ENCODE measurements around the gene ATP6V1A. TPM values are rescaled to one million over a fixed set of nuclear protein-coding genes. Genes with fewer than 3 reads are reported as not detected.

ATP6V1A gene
- total and polyA plus RNA-seq, 2 donors (not counting 1 experiment from before 2014, with no cell fraction given): 7.6 to 44.3 TPM

DNA sequence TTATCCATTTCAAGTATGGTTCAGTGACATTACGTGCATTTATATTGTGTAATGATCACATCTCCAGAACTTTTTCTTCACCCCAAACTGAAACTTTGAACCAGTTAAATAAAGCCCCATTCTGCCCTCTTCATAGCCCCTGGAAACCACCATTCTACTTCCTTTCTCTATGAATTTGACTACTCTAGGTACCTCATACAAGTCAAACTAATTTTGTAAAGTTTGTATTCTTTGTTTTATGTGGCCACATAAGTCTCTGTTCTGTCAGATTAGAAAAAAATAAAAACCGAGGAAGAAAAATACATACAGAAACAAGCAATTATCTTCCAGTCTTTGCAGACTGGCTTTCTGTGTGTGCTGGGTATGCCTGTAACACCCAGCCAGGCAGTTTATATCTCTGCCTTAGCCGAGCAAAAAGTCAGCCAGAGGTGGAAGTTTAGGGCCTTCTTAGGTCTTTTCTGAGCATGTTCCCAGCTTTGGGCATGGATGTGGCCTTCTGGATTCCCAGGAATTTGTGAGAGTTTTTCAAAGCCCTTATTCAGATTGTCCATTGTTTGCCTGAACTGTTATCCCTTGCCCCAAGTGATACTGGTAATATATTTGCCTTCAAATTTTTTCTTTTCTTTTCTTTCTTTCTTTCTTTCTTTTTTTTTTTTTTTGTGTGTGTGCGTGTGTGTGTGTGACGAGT is 85.8 kb downstream of the ATP6V1A start:
- POLR2A ChIA-PET: no interaction called here
- intact Hi-C loops (cut with micrococcal nuclease): loop anchor here (5.0 to 10.0 kb wide), 2 partner anchors 460 to 1312 kb away; partner anchors contain the start of genes TIGIT and ZBTB20
- H3K4me2 ChIP-seq (replicated peaks; ENCODE audit: low read depth, low read length, poor library complexity, severe bottlenecking): peak overlapping the region; percentile 30
- TF ChIP-seq, protein P1, sequence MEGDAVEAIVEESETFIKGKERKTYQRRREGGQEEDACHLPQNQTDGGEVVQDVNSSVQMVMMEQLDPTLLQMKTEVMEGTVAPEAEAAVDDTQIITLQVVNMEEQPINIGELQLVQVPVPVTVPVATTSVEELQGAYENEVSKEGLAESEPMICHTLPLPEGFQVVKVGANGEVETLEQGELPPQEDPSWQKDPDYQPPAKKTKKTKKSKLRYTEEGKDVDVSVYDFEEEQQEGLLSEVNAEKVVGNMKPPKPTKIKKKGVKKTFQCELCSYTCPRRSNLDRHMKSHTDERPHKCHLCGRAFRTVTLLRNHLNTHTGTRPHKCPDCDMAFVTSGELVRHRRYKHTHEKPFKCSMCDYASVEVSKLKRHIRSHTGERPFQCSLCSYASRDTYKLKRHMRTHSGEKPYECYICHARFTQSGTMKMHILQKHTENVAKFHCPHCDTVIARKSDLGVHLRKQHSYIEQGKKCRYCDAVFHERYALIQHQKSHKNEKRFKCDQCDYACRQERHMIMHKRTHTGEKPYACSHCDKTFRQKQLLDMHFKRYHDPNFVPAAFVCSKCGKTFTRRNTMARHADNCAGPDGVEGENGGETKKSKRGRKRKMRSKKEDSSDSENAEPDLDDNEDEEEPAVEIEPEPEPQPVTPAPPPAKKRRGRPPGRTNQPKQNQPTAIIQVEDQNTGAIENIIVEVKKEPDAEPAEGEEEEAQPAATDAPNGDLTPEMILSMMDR (IDR thresholded peaks at IDR 0.05): no peak
- no peak for TF ChIP-seq EZH2 (IDR thresholded peaks at IDR 0.05; ENCODE audit: borderline replicate concordance, insufficient read depth, low read depth, low read length, poor library complexity, severe bottlenecking)
- CTCF ChIA-PET: interaction anchor here (1.5 kb wide), 1 partner anchor 12 kb away, joined by 3 read pairs; no protein-coding TSS in a partner anchor
- H3K9me3 ChIP-seq (ENCODE audit: control extremely low read depth in 1 of 3, control insufficient read depth in 2 of 3, insufficient read depth in 1 of 3, low read length in 2 of 3): peaks cover 0 to 18% (median 9%) of the 10 kb centered on the region in 3 donors
- no peaks in the 10 kb centered on the region for H3K79me2 ChIP-seq (ENCODE audit: control insufficient read depth, insufficient read depth, low read length)
- no peak for ATAC-seq (ENCODE audit: low read depth)
- Mint-ChIP-seq H3K9me3 (ENCODE audit: insufficient read depth) (no peaks in the 10 kb centered on the region), H3K27ac (peak overlapping the region; percentile 56), H3K27me3 (no peaks in the 10 kb centered on the region), H3K4me3 (peak overlapping the region; percentile 20), H3K4me1 (peaks cover 61% of the 10 kb centered on the region)
- peak; percentile 23 for DNase-seq
- H3K4me1 ChIP-seq (ENCODE audit: control insufficient read depth in 2 of 2, insufficient read depth in 2 of 2, low read length in 2 of 2): peaks cover 49 to 50% of the 10 kb centered on the region in 2 donors
- peak overlapping the region; percentile 49 for H2AFZ ChIP-seq (ENCODE audit: insufficient read depth, low read depth, low read length, poor library complexity, severe bottlenecking)
- H3K9ac ChIP-seq (ENCODE audit: low read length): peak overlapping the region; percentile 2
- peak overlapping the region in 1 of 5 experiments; percentile 3 for H3K4me3 ChIP-seq (ENCODE audit: control extremely low read depth in 1 of 5, extremely low read depth in 1 of 5, insufficient read depth in 1 of 5, low read depth in 2 of 5, low read length in 4 of 5)
- no peaks in the 10 kb centered on the region for H4K20me1 ChIP-seq (ENCODE audit: control insufficient read depth, insufficient read depth, low read length, poor library complexity, severe bottlenecking)
- no peaks in the 10 kb centered on the region for H3K27me3 ChIP-seq (replicated peaks in 1 of 4; ENCODE audit: control extremely low read depth in 1 of 4, control insufficient read depth in 3 of 4, insufficient read depth in 4 of 4, low read length in 3 of 4)
- no peaks in the 10 kb centered on the region for H3K36me3 ChIP-seq (replicated peaks in 1 of 2; ENCODE audit: control extremely low read depth in 1 of 2, control insufficient read depth in 1 of 2, extremely low read depth in 1 of 2, insufficient read depth in 2 of 2, low read length in 1 of 2)
- 91% methylated on average over 1 of the region's 5 CpGs for WGBS (ENCODE audit: insufficient coverage)
- H3K27ac ChIP-seq (ENCODE audit: low read length in 2 of 2): peak overlapping the region; percentile 43 to 59

DNA sequence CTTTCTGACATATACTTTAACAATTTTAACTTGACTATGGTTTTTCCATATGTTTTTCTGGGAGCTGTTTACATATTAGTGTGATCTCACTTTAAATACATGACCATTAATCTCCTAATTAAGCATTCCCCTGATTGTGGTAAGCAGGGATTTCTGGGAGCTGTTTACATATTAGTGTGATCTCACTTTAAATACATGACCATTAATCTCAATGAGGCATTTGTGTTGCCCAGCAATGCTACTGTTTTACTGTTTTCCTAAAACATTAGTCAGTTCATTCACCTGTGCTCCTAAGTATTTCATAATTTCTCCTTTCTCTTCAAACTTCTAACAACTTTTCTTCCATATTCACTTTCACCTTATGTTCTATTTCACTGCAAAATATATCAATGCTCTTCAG is 88.1 kb downstream of the ATP6V1A start:
- H3K27ac ChIP-seq (ENCODE audit: low read length in 2 of 2): no peak overlapping the region
- H3K9ac ChIP-seq (ENCODE audit: low read length): no peak overlapping the region
- no peaks in the 10 kb centered on the region for H3K27me3 ChIP-seq (replicated peaks in 1 of 4; ENCODE audit: control extremely low read depth in 1 of 4, control insufficient read depth in 3 of 4, insufficient read depth in 4 of 4, low read length in 3 of 4)
- ATAC-seq (ENCODE audit: low read depth): no peak
- H2AFZ ChIP-seq (ENCODE audit: insufficient read depth, low read depth, low read length, poor library complexity, severe bottlenecking): peak overlapping the region; percentile 11
- H3K4me3 Mint-ChIP-seq: no peak overlapping the region
- no peaks in the 10 kb centered on the region for H3K9me3 Mint-ChIP-seq (ENCODE audit: insufficient read depth)
- H3K4me1 Mint-ChIP-seq: peaks cover 53% of the 10 kb centered on the region
- no peak overlapping the region for H3K4me2 ChIP-seq (replicated peaks; ENCODE audit: low read depth, low read length, poor library complexity, severe bottlenecking)
- CTCF ChIA-PET: interaction anchor here (0.7 to 1.5 kb wide), 12 partner anchors 9 to 876 kb away, joined by 3 to 8 read pairs (median 3); partner anchors contain the start of gene ATP6V1A
- no peaks in the 10 kb centered on the region for H4K20me1 ChIP-seq (ENCODE audit: control insufficient read depth, insufficient read depth, low read length, poor library complexity, severe bottlenecking)
- no peaks in the 10 kb centered on the region for H3K79me2 ChIP-seq (ENCODE audit: control insufficient read depth, insufficient read depth, low read length)
- intact Hi-C loops (cut with micrococcal nuclease): loop anchor here (5.0 to 10.0 kb wide), 2 partner anchors 457 to 1310 kb away; partner anchors contain the start of genes TIGIT and ZBTB20
- POLR2A ChIA-PET: interaction anchor here (0.6 to 0.7 kb wide), 2 partner anchors 212 to 630 kb away, joined by 3 to 5 read pairs; no protein-coding TSS in a partner anchor
- peak overlapping the region; percentile 1 for H3K27ac Mint-ChIP-seq
- no peaks in the 10 kb centered on the region for H3K36me3 ChIP-seq (replicated peaks in 1 of 2; ENCODE audit: control extremely low read depth in 1 of 2, control insufficient read depth in 1 of 2, extremely low read depth in 1 of 2, insufficient read depth in 2 of 2, low read length in 1 of 2)
- no peak overlapping the region for H3K4me3 ChIP-seq (ENCODE audit: control extremely low read depth in 1 of 5, extremely low read depth in 1 of 5, insufficient read depth in 1 of 5, low read depth in 2 of 5, low read length in 4 of 5)
- no peak for TF ChIP-seq EZH2 (IDR thresholded peaks at IDR 0.05; ENCODE audit: borderline replicate concordance, insufficient read depth, low read depth, low read length, poor library complexity, severe bottlenecking)
- TF ChIP-seq, protein P1 (IDR thresholded peaks at IDR 0.05): no peak
- no peaks in the 10 kb centered on the region for H3K27me3 Mint-ChIP-seq
- H3K4me1 ChIP-seq (ENCODE audit: control insufficient read depth in 2 of 2, insufficient read depth in 2 of 2, low read length in 2 of 2): peaks cover 36 to 39% of the 10 kb centered on the region in 2 donors
- DNase-seq: no peak
- H3K9me3 ChIP-seq (ENCODE audit: control extremely low read depth in 1 of 3, control insufficient read depth in 2 of 3, insufficient read depth in 1 of 3, low read length in 2 of 3): peaks cover 0 to 12% (median 5%) of the 10 kb centered on the region in 3 donors
